ENCODE measurements around the gene SHB.

Gene SHB

GRCh38 chr9:37923118-37923795 is 145.8 kb downstream of the SHB start:
- H3K27ac ChIP-seq (ENCODE audit: low read length) = no peak overlapping the region
- no peak overlapping the region for H3K4me3 ChIP-seq (ENCODE audit: low read length)
- no peaks in the 10 kb centered on the region for H3K9me3 ChIP-seq (ENCODE audit: insufficient read depth, low read depth, low read length)
- H3K36me3 ChIP-seq (ENCODE audit: insufficient read depth, low read depth, low read length) = no peaks in the 10 kb centered on the region
- peaks cover 29% of the 10 kb centered on the region for H3K4me1 ChIP-seq (ENCODE audit: insufficient read depth, low read length)
- no peaks in the 10 kb centered on the region for H3K27me3 ChIP-seq (ENCODE audit: insufficient read depth, low read length)
- no peak overlapping the region for H3K9ac ChIP-seq (ENCODE audit: low read depth, low read length)

GRCh38 chr9:37922363-37923117 is 146.5 kb downstream of the SHB start:
- no peaks in the 10 kb centered on the region for H3K36me3 ChIP-seq (ENCODE audit: insufficient read depth, low read depth, low read length)
- H3K27me3 ChIP-seq (ENCODE audit: insufficient read depth, low read length) = no peaks in the 10 kb centered on the region
- H3K9me3 ChIP-seq (ENCODE audit: insufficient read depth, low read depth, low read length) = no peaks in the 10 kb centered on the region
- H3K9ac ChIP-seq (ENCODE audit: low read depth, low read length) = no peak overlapping the region
- H3K4me1 ChIP-seq (ENCODE audit: insufficient read depth, low read length) = peaks cover 29% of the 10 kb centered on the region
- no peak overlapping the region for H3K27ac ChIP-seq (ENCODE audit: low read length)
- H3K4me3 ChIP-seq (ENCODE audit: low read length) = no peak overlapping the region

DNA sequence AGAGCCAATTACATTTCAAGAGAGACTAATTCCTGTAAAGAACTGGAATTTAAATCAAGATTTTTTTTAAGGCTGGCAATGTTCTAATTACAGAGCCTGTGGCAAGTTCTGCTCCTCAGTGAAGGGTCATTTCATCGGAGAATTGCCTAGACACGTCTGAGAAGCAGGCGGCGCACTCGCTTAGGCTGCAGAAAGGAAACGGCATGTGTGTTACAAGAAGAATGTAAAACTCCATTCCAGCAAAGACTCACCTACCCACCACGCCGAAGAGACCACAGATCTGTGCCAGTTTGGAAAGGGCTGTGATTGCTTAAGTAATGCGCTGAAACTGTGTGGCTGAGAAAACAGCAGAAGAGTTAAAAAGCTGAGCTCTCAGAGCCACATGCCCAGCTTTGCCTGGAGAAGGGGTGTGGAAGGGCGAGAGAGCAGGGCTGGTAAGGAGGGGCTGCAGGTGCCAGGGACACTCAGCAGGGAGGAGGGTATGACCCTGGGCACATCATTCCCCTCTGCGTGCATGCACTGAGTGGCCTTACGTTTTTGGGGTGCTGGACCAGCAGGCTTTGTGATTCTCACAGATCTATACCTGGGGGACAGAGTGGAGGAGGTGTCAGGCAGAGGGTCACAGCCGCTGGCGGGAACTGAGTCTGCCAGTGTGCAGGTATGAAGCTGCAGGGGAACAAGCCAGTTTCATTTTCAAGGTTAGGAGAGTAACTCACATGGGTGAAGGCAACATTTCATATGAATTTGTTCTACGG is 147.3 kb downstream of the SHB start:
- H3K4me1 ChIP-seq (ENCODE audit: insufficient read depth, low read length) = peaks cover 29% of the 10 kb centered on the region
- no peak overlapping the region for H3K4me3 ChIP-seq (ENCODE audit: low read length)
- H3K36me3 ChIP-seq (ENCODE audit: insufficient read depth, low read depth, low read length) = no peaks in the 10 kb centered on the region
- H3K9ac ChIP-seq (ENCODE audit: low read depth, low read length) = no peak overlapping the region
- no peaks in the 10 kb centered on the region for H3K9me3 ChIP-seq (ENCODE audit: insufficient read depth, low read depth, low read length)
- H3K27ac ChIP-seq (ENCODE audit: low read length) = no peak overlapping the region
- no peaks in the 10 kb centered on the region for H3K27me3 ChIP-seq (ENCODE audit: insufficient read depth, low read length)

GRCh38 chr9:37921168-37921510 is 147.9 kb downstream of the SHB start:
- Histone ChIP-seq H3K27me3 (ENCODE audit: insufficient read depth, low read length) (no peaks in the 10 kb centered on the region), H3K4me3 (ENCODE audit: low read length) (no peak overlapping the region), H3K9ac (ENCODE audit: low read depth, low read length) (no peak overlapping the region), H3K9me3 (ENCODE audit: insufficient read depth, low read depth, low read length) (no peaks in the 10 kb centered on the region), H3K36me3 (ENCODE audit: insufficient read depth, low read depth, low read length) (no peaks in the 10 kb centered on the region), H3K4me1 (ENCODE audit: insufficient read depth, low read length) (peaks cover 26% of the 10 kb centered on the region), H3K27ac (ENCODE audit: low read length) (no peak overlapping the region)

DNA sequence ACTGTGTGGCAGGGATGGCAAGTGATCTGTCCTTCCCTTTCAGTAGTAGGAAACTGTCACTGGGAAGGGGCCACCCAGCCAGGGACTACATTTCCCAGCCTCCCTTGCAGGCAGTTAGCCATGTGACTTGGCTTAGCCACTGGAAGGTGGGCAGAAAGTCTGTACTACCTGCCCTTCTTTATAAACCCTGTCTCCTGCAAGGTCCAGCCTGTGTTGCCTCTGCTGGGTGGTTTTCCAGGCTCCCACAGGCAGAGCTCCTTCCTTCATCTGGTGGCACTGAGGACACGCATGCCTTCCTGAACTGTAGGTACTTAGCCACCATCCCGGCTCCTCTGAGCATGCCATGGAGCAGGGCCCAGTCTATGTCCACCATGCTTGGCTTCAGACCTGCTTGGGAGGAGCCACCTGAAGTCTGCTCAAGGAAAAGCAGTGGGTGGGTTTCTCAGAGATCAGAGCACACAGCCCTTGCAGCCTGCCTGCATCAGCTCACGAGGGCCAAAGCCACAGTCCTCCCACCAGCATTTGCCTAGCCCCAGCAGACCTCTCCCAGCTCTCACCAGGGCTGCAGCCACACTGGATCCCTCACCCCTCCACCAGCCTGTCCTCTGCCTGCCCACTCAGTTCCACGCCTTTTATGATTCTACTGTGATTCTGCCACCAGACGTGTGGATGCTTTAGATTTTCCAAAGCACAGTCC is 148.4 kb downstream of the SHB start:
- H3K4me3 ChIP-seq (ENCODE audit: low read length) = no peak overlapping the region
- H3K9ac ChIP-seq (ENCODE audit: low read depth, low read length) = no peak overlapping the region
- no peaks in the 10 kb centered on the region for H3K36me3 ChIP-seq (ENCODE audit: insufficient read depth, low read depth, low read length)
- H3K4me1 ChIP-seq (ENCODE audit: insufficient read depth, low read length) = peaks cover 25% of the 10 kb centered on the region; the same call in 1 of the 2 replicates
- H3K27me3 ChIP-seq (ENCODE audit: insufficient read depth, low read length) = no peaks in the 10 kb centered on the region
- no peak overlapping the region for H3K27ac ChIP-seq (ENCODE audit: low read length)
- no peaks in the 10 kb centered on the region for H3K9me3 ChIP-seq (ENCODE audit: insufficient read depth, low read depth, low read length)

- Histone ChIP-seq H3K4me1 (ENCODE audit: insufficient read depth, low read length) (peaks cover 25% of the 10 kb centered on the region; the same call in 1 of the 2 replicates), H3K4me3 (ENCODE audit: low read length) (no peak overlapping the region), H3K9ac (ENCODE audit: low read depth, low read length) (no peak overlapping the region), H3K27ac (ENCODE audit: low read length) (no peak overlapping the region), H3K36me3 (ENCODE audit: insufficient read depth, low read depth, low read length) (no peaks in the 10 kb centered on the region), H3K27me3 (ENCODE audit: insufficient read depth, low read length) (no peaks in the 10 kb centered on the region), H3K9me3 (ENCODE audit: insufficient read depth, low read depth, low read length) (no peaks in the 10 kb centered on the region)
Observed at GRCh38 chr9:37919956-37920335, 149.1 kb downstream of the SHB start.

- Histone ChIP-seq H3K9me3 (ENCODE audit: insufficient read depth, low read depth, low read length) (no peaks in the 10 kb centered on the region), H3K27me3 (ENCODE audit: insufficient read depth, low read length) (no peaks in the 10 kb centered on the region), H3K4me3 (ENCODE audit: low read length) (no peak overlapping the region), H3K36me3 (ENCODE audit: insufficient read depth, low read depth, low read length) (no peaks in the 10 kb centered on the region), H3K27ac (ENCODE audit: low read length) (no peak overlapping the region), H3K9ac (ENCODE audit: low read depth, low read length) (no peak overlapping the region), H3K4me1 (ENCODE audit: insufficient read depth, low read length) (peaks cover 25% of the 10 kb centered on the region; the same call in 1 of the 2 replicates)
Observed at GRCh38 chr9:37919246-37919955, 149.6 kb downstream of the SHB start.

GRCh38 chr9:37918665-37919170 is 150.3 kb downstream of the SHB start:
- Histone ChIP-seq H3K9me3 (ENCODE audit: insufficient read depth, low read depth, low read length) (no peaks in the 10 kb centered on the region), H3K36me3 (ENCODE audit: insufficient read depth, low read depth, low read length) (no peaks in the 10 kb centered on the region), H3K4me3 (ENCODE audit: low read length) (no peak overlapping the region), H3K9ac (ENCODE audit: low read depth, low read length) (no peak overlapping the region), H3K4me1 (ENCODE audit: insufficient read depth, low read length) (peaks cover 25% of the 10 kb centered on the region; the same call in 1 of the 2 replicates), H3K27me3 (ENCODE audit: insufficient read depth, low read length) (no peaks in the 10 kb centered on the region), H3K27ac (ENCODE audit: low read length) (no peak overlapping the region)

- H3K4me3 ChIP-seq (ENCODE audit: low read length) = no peak overlapping the region
- no peaks in the 10 kb centered on the region for H3K36me3 ChIP-seq (ENCODE audit: insufficient read depth, low read depth, low read length)
- H3K4me1 ChIP-seq (ENCODE audit: insufficient read depth, low read length) = peaks cover 19% of the 10 kb centered on the region; the same call in 1 of the 2 replicates
- H3K27ac ChIP-seq (ENCODE audit: low read length) = no peak overlapping the region
- no peaks in the 10 kb centered on the region for H3K9me3 ChIP-seq (ENCODE audit: insufficient read depth, low read depth, low read length)
- H3K9ac ChIP-seq (ENCODE audit: low read depth, low read length) = no peak overlapping the region
- no peaks in the 10 kb centered on the region for H3K27me3 ChIP-seq (ENCODE audit: insufficient read depth, low read length)
Observed at GRCh38 chr9:37917801-37918664, 151.0 kb downstream of the SHB start.

- no peak overlapping the region for H3K27ac ChIP-seq (ENCODE audit: low read length)
Observed at GRCh38 chr9:37917313-37917731, 151.7 kb downstream of the SHB start.

More at GRCh38 chr9:37917313-37917731, 151.7 kb downstream of the SHB start:
- no peak overlapping the region for H3K9ac ChIP-seq (ENCODE audit: low read depth, low read length)
- no peaks in the 10 kb centered on the region for H3K27me3 ChIP-seq (ENCODE audit: insufficient read depth, low read length)
- no peaks in the 10 kb centered on the region for H3K9me3 ChIP-seq (ENCODE audit: insufficient read depth, low read depth, low read length)
- H3K36me3 ChIP-seq (ENCODE audit: insufficient read depth, low read depth, low read length) = no peaks in the 10 kb centered on the region
- no peak overlapping the region for H3K4me3 ChIP-seq (ENCODE audit: low read length)
- H3K4me1 ChIP-seq (ENCODE audit: insufficient read depth, low read length) = peaks cover 13% of the 10 kb centered on the region; the same call in 1 of the 2 replicates

Measured in iPS-20b (cell line).